H1 (cell line): ENCODE measurements around the gene NOX5. TPM values are rescaled to one million over a fixed set of nuclear protein-coding genes. Genes with fewer than 3 reads are reported as not detected.
A peak's percentile ranks its signal among the peaks of the same experiment; 100 is the strongest.

Source experiments
- CTCF ChIA-PET: fragments of 300-600 bp; sonication (Branson Sonifier 250); formaldehyde crosslinking; loops from one replicate; lab custom pipeline; 2021; ENCODE audit not compliant: partially characterized antibody; lab: Charles Lee
- POLR2A ChIA-PET: fragments of 300-600 bp; sonication (Branson Sonifier 250); formaldehyde crosslinking; loops from one replicate; lab custom pipeline; 2021; ENCODE audit warnings: inconsistent platforms; ENCODE audit not compliant: partially characterized antibody; lab: Charles Lee
- DNase-seq, 2 experiments: peaks; one replicate each; pipeline versions ENCODE4 v3.0.0 to v3.0.0-alpha.2; 2010 to 2022; ENCODE audit warnings: low spot score in 2 of 2, low read depth in 1 of 2, mixed read lengths in 1 of 2
- FAIRE-seq: peaks from 2 replicates; lab custom pipeline; 2011; peaks lifted over from hg19 to GRCh38; lab: Jason Lieb, UNC
- H2AFZ ChIP-seq: 2 replicates; pipeline ENCODE4 v1.8.1; 2012; ENCODE audit warnings: low read length, inconsistent platforms
- H2AK5ac ChIP-seq: 2 replicates; pipeline ENCODE4 v1.6.1; 2013; ENCODE audit warnings: low read depth, low read length
- H2BK120ac ChIP-seq: replicated peaks from 2 replicates; pipeline ENCODE3; 2013; ENCODE audit warnings: low read depth, low read length, inconsistent platforms
- H2BK12ac ChIP-seq: 2 replicates; pipeline ENCODE4 v1.6.1; 2013; ENCODE audit warnings: low read depth, low read length
- H2BK15ac ChIP-seq: 2 replicates; pipeline ENCODE4 v1.6.1; 2013; ENCODE audit warnings: low read length
- H2BK20ac ChIP-seq: 2 replicates; pipeline ENCODE4 v1.6.1; 2013; ENCODE audit warnings: low read length
- H2BK5ac ChIP-seq: 2 replicates; pipeline ENCODE4 v1.6.1; 2013; ENCODE audit warnings: low read depth, low read length
- H3K14ac ChIP-seq: 2 replicates; pipeline ENCODE4 v1.6.1; 2013; ENCODE audit warnings: inconsistent platforms; ENCODE audit not compliant: insufficient read length
- H3K18ac ChIP-seq: 2 replicates; pipeline ENCODE4 v1.6.1; 2013; ENCODE audit warnings: low read length; ENCODE audit errors: extremely low read depth
- H3K23ac ChIP-seq: 2 replicates; pipeline ENCODE4 v1.6.1; 2013; ENCODE audit warnings: inconsistent platforms; ENCODE audit not compliant: insufficient read length
- H3K23me2 ChIP-seq: 2 replicates; pipeline ENCODE4 v1.6.1; 2013; ENCODE audit warnings: low read depth, low read length
- H3K27ac ChIP-seq: 2 replicates; pipeline ENCODE4 v1.6.1; 2011; ENCODE audit warnings: low read depth, low read length, inconsistent platforms
- H3K27me3 ChIP-seq, 4 experiments: replicated peaks in 1 of 4; 1 replicate in 1 of 4; 2 replicates in 3 of 4; pipeline versions ENCODE4 v1.6.1 to v1.8.1; 2011 to 2013; ENCODE audit warnings: low read length in 3 of 4, mild to moderate bottlenecking in 3 of 4, inconsistent platforms in 2 of 4, mixed read lengths in 2 of 4, moderate library complexity in 1 of 4; ENCODE audit not compliant: control insufficient read depth in 3 of 4, insufficient read depth in 3 of 4; ENCODE audit errors: extremely low read depth in 1 of 4
- H3K36me3 ChIP-seq, 4 experiments: 2 replicates each; pipeline versions ENCODE4 v1.6.1 to v1.8.1; 2011 to 2013; ENCODE audit warnings: mild to moderate bottlenecking in 4 of 4, low read length in 3 of 4, moderate library complexity in 2 of 4, control low read depth in 1 of 4, inconsistent platforms in 1 of 4; ENCODE audit not compliant: insufficient read depth in 4 of 4, control insufficient read depth in 2 of 4
- H3K4ac ChIP-seq: replicated peaks from 2 replicates; pipeline ENCODE3; 2013; ENCODE audit warnings: low read length, low read depth, mixed read lengths, inconsistent platforms; ENCODE audit not compliant: insufficient read length
- H3K4me1 ChIP-seq, 4 experiments: replicated peaks in 1 of 4; 1 replicate in 1 of 4; 2 replicates in 3 of 4; pipeline versions ENCODE4 v1.6.1 to v1.8.1; 2011 to 2013; ENCODE audit warnings: low read length in 3 of 4, inconsistent platforms in 2 of 4, mixed read lengths in 1 of 4; ENCODE audit not compliant: insufficient read depth in 4 of 4, control insufficient read depth in 3 of 4
- H3K4me2 ChIP-seq, 2 experiments: 2 replicates each; pipeline versions ENCODE4 v1.6.1 to v1.8.1; 2011 to 2013; ENCODE audit warnings: low read depth in 2 of 2, low read length in 2 of 2, control low read depth in 1 of 2, inconsistent platforms in 1 of 2, mild to moderate bottlenecking in 1 of 2; ENCODE audit not compliant: insufficient read depth in 1 of 2
- H3K4me3 ChIP-seq, 4 experiments: fragments of 200-600, 300-600 bp in 1 of 4; sonication (generic), shearing (Covaris generic), sonication (Bioruptor Twin) in 1 of 4; 2 replicates each; pipeline versions ENCODE4 v1.5.1 to v1.8.1; 2011 to 2016; ENCODE audit warnings: low read length in 4 of 4, low read depth in 3 of 4, control low read depth in 2 of 4, inconsistent platforms in 2 of 4, mild to moderate bottlenecking in 2 of 4, mixed read lengths in 1 of 4, moderate library complexity in 1 of 4; ENCODE audit not compliant: insufficient read depth in 2 of 4; ENCODE audit errors: extremely low read depth in 1 of 4
- H3K56ac ChIP-seq: replicated peaks from 2 replicates; pipeline ENCODE3; 2013; ENCODE audit warnings: low read depth, mild to moderate bottlenecking, mixed read lengths, low read length, inconsistent platforms; ENCODE audit not compliant: insufficient read length
- H3K79me1 ChIP-seq: 2 replicates; pipeline ENCODE4 v1.6.1; 2013; ENCODE audit warnings: low read depth, low read length, control low read depth
- H3K79me2 ChIP-seq, 2 experiments: 2 replicates each; pipeline versions ENCODE4 v1.6.1 to v1.8.1; 2012 to 2013; ENCODE audit warnings: low read length in 2 of 2, mild to moderate bottlenecking in 2 of 2, inconsistent platforms in 1 of 2; ENCODE audit not compliant: insufficient read depth in 2 of 2, control insufficient read depth in 1 of 2
- H3K9ac ChIP-seq, 4 experiments: replicated peaks in 1 of 4; 1 replicate in 1 of 4; 2 replicates in 3 of 4; pipeline versions ENCODE4 v1.6.1 to v1.8.1; 2011 to 2013; ENCODE audit warnings: low read depth in 3 of 4, low read length in 3 of 4, control low read depth in 2 of 4, mild to moderate bottlenecking in 2 of 4, moderate library complexity in 2 of 4, inconsistent platforms in 1 of 4; ENCODE audit errors: extremely low read depth in 1 of 4
- H3K9me3 ChIP-seq, 2 experiments: 2 replicates each; pipeline versions ENCODE4 v1.6.1 to v1.8.1; 2012 to 2013; ENCODE audit warnings: mild to moderate bottlenecking in 2 of 2, moderate library complexity in 2 of 2, control low read depth in 1 of 2, inconsistent platforms in 1 of 2, low read depth in 1 of 2, low read length in 1 of 2, mixed read lengths in 1 of 2; ENCODE audit not compliant: insufficient read depth in 2 of 2
- H4K20me1 ChIP-seq, 2 experiments: replicated peaks in 1 of 2; 2 replicates each; pipeline versions ENCODE3 to v1.8.1; 2011 to 2013; ENCODE audit warnings: inconsistent platforms in 2 of 2, low read length in 2 of 2, mild to moderate bottlenecking in 1 of 2; ENCODE audit not compliant: insufficient read depth in 2 of 2, control insufficient read depth in 1 of 2
- H4K5ac ChIP-seq: 2 replicates; pipeline ENCODE4 v1.6.1; 2013; ENCODE audit warnings: low read length, low read depth, mixed read lengths, inconsistent platforms; ENCODE audit not compliant: insufficient read length
- H4K8ac ChIP-seq: 2 replicates; pipeline ENCODE4 v1.8.0; 2013; ENCODE audit warnings: mild to moderate bottlenecking, moderate library complexity, low read length, inconsistent platforms; ENCODE audit not compliant: insufficient read depth; ENCODE audit errors: extremely low read depth
- H4K91ac ChIP-seq: replicated peaks from 2 replicates; pipeline ENCODE3; 2013; ENCODE audit warnings: low read length, mixed read lengths, inconsistent platforms; ENCODE audit not compliant: insufficient read length
- GTF2F1 ChIP-seq: IDR thresholded peaks from 2 replicates; pipeline ENCODE4 v1.6.1; 2012; ENCODE audit warnings: low read depth, low read length, improper control_type of control experiment, borderline replicate concordance
- HDAC2 ChIP-seq, 2 experiments: fragments of 300-600 bp in 1 of 2; sonication (generic) in 1 of 2; IDR thresholded peaks; 2 replicates each; pipeline ENCODE4 v1.6.1; 2011 to 2012; ENCODE audit warnings: low read depth in 2 of 2, low read length in 2 of 2, mild to moderate bottlenecking in 2 of 2, moderate library complexity in 2 of 2, borderline replicate concordance in 1 of 2, inconsistent platforms in 1 of 2
- HDAC6 ChIP-seq: IDR thresholded peaks from one replicate; pipeline ENCODE4 v1.7.1; 2012; ENCODE audit warnings: low read depth, mild to moderate bottlenecking, inconsistent platforms, low read length, moderate library complexity
- TEAD4 ChIP-seq: IDR thresholded peaks from 2 replicates; pipeline ENCODE4 v1.6.1; 2012; ENCODE audit warnings: low read depth, low read length, inconsistent platforms, mixed read lengths
- WGBS, 2 experiments: shearing (Covaris generic) in 1 of 2; methylation state at CpG; one replicate each; pipeline versions ENCODE4 v1.1.6 to v1.1.7; 2013 to 2015; ENCODE audit warnings: low lambda C conversion rate in 2 of 2, mixed read lengths in 2 of 2, inconsistent platforms in 1 of 2, low coverage in 1 of 2, missing lambda C conversion rate in 1 of 2; ENCODE audit not compliant: insufficient replicate concordance in 2 of 2, insufficient coverage in 1 of 2, insufficient read length in 1 of 2; ENCODE audit errors: extremely low coverage in 1 of 2, missing lambda C conversion rate in 1 of 2; 5-methylcytosine and 5-hydroxymethylcytosine counted together
- polyA plus RNA-seq, 7 experiments: library from polyadenylated mRNA; depleted of rRNA in 3 of 7; stranded (reverse) in 5 of 7; unstranded in 2 of 7; fragments of >200 nt in 5 of 7; fragments of 200-250 nt in 2 of 7; gene quantifications; 1 replicate in 5 of 7; 2 replicates in 1 of 7; 4 replicates in 1 of 7; pipeline versions ENCODE4 v1.2.1 to v1.2.3, GENCODE V29; 2011 to 2013; ENCODE audit warnings: missing spikeins in 2 of 7, mixed read lengths in 2 of 7
- total RNA-seq: library from RNA; stranded (reverse); fragmentation: NEBNext Ultra II Directional; extraction: Animal tissue kit (Norgen Biotek cat#: 25700); gene quantifications from 2 replicates; pipeline ENCODE4 v1.2.1, GENCODE V29; 2021
- TF ChIP-seq, protein P1 (sequence below): IDR thresholded peaks from 2 replicates; pipeline ENCODE4 v1.6.1; 2012; ENCODE audit warnings: low read length, inconsistent platforms

Gene NOX5
- total and polyA plus RNA-seq, 2 of the 8 experiments (the other 6 are each of a cell fraction or from before 2014, with no cell fraction given), result under 0.01 TPM; not detected in 1

DNA sequence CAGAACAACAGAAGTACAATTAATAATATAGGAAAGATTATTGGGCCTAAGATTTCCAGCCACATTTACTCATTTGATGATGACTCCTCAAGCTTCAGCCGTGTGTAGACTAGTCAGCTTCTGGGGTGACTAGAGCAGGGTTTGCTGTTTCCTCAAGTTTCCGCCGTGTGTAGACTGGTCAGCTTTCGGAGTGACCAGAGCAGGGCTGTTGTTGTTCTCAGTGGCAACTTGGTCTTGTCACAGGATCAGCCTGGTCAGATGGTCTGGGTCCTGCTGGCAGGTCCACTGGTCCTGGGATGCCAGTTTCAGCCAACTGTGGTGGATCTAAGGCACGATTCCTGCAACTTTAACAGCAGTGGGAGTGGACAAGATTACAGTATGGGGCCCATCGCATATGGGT lies 21.8 kb upstream of the NOX5 start:
- Histone ChIP-seq H2BK20ac (0 out of 2 replicates have a peak overlapping the region, but pooled peaks have one; percentile 11), H2BK120ac (no peak overlapping the region), H3K56ac (no peak overlapping the region), H2AK5ac (no peak overlapping the region), H3K14ac (no peak overlapping the region), H3K4me1 (peaks cover 5 to 15% (median 8%) of the 10 kb centered on the region in 4 experiments; a peak in 6 of 7 replicates), H3K36me3 (no peaks in the 10 kb centered on the region; a peak in 1 of 8 replicates), H2AFZ (no peak overlapping the region), H3K4me3 (no peak overlapping the region), H2BK5ac (no peak overlapping the region), H3K4ac (no peak overlapping the region), H2BK12ac (no peak overlapping the region), H3K23ac (no peak overlapping the region), H3K79me2 (no peaks in the 10 kb centered on the region), H3K9me3 (0 out of 4 replicates have a peak, but pooled peaks cover 2 to 6% of the 10 kb centered on the region in 2 experiments), H3K27me3 (0 out of 7 replicates have a peak, but pooled peaks cover 0 to 2% (median 0%) of the 10 kb centered on the region in 4 experiments), H3K4me2 (no peak overlapping the region), H3K23me2 (no peaks in the 10 kb centered on the region), H3K79me1 (no peaks in the 10 kb centered on the region), H4K91ac (no peak overlapping the region), H4K5ac (no peak overlapping the region), H3K9ac (no peak overlapping the region), H2BK15ac (no peak overlapping the region), H4K8ac (no peak overlapping the region), H3K18ac (0 out of 2 replicates have a peak overlapping the region, but pooled peaks have one; percentile 39), H4K20me1 (no peaks in the 10 kb centered on the region), H3K27ac (no peak overlapping the region)
- no peak for FAIRE-seq
- TF ChIP-seq, protein P1, sequence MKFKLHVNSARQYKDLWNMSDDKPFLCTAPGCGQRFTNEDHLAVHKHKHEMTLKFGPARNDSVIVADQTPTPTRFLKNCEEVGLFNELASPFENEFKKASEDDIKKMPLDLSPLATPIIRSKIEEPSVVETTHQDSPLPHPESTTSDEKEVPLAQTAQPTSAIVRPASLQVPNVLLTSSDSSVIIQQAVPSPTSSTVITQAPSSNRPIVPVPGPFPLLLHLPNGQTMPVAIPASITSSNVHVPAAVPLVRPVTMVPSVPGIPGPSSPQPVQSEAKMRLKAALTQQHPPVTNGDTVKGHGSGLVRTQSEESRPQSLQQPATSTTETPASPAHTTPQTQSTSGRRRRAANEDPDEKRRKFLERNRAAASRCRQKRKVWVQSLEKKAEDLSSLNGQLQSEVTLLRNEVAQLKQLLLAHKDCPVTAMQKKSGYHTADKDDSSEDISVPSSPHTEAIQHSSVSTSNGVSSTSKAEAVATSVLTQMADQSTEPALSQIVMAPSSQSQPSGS, result no peak
- no peak for TF ChIP-seq TEAD4
- TF ChIP-seq HDAC2 (IDR thresholded peaks at IDR 0.05; ENCODE audit: borderline replicate concordance in 1 of 2, low read depth in 2 of 2, low read length in 2 of 2), result no peak
- TF ChIP-seq GTF2F1, result no peak
- no peak for TF ChIP-seq HDAC6
- WGBS, 2 experiments, result 96% methylated on average over 6 of the region's 6 CpGs; no CpG with 5 or more reads in 1 of the 2 experiments
- no peak for DNase-seq
- ChIA-PET CTCF (no interaction called here), POLR2A (no interaction called here)
